Renal pelvis (tissue), 4 donors: Measurements from ENCODE around the gene CHD6. TPM values are rescaled to one million over a fixed set of nuclear protein-coding genes. Genes with fewer than 3 reads are reported as not detected.

Experiments
- DNase-seq: peaks from one replicate; pipeline ENCODE4 v3.0.0-alpha.2; 2013
- polyA plus RNA-seq, 3 donors: library from polyadenylated mRNA; unstranded; fragments of 120-200 nt; gene quantifications; one replicate each; pipeline ENCODE4 v1.2.1, GENCODE V29; 2013; ENCODE audit not compliant: insufficient read length in 3 of 3

CHD6 gene
- polyA plus RNA-seq, 3 donors: 46.9 to 60.4 (median 55.4) TPM

- no peak for DNase-seq
Measured at GRCh38 chr20:41370176-41370575, 248.0 kb downstream of the CHD6 start.

GRCh38 chr20:41369673-41370072 is 248.5 kb downstream of the CHD6 start:
- DNase-seq: no peak

- no peak for DNase-seq
Measured at GRCh38 chr20:41367956-41368355, 250.2 kb downstream of the CHD6 start.

GRCh38 chr20:41367393-41367695 is 250.8 kb downstream of the CHD6 start:
- no peak for DNase-seq

- DNase-seq: no peak
Measured at GRCh38 chr20:41366546-41367392, 251.4 kb downstream of the CHD6 start, which contains the start of gene EMILIN3. TSS of gene EMILIN3 (minus strand) at chr20:41366818. CDS start at chr20:41366634, 184 bp downstream.

GRCh38 chr20:41365777-41366545 is 252.2 kb downstream of the CHD6 start:
- DNase-seq: no peak

- no peak for DNase-seq
Measured at GRCh38 chr20:41364967-41365765, 253.0 kb downstream of the CHD6 start.

GRCh38 chr20:41364236-41364855 is 253.8 kb downstream of the CHD6 start:
- no peak for DNase-seq

- no peak for DNase-seq
Measured at GRCh38 chr20:41363601-41364000, 254.6 kb downstream of the CHD6 start.

GRCh38 chr20:41362748-41363140 is 255.4 kb downstream of the CHD6 start:
- DNase-seq: no peak

GRCh38 chr20:41361757-41362747 is 256.1 kb downstream of the CHD6 start:
- no peak for DNase-seq

- no peak for DNase-seq
Measured at GRCh38 chr20:41360831-41361756, 257.1 kb downstream of the CHD6 start.

GRCh38 chr20:41359541-41360011 is 258.6 kb downstream of the CHD6 start:
- DNase-seq: no peak

- DNase-seq: no peak
Measured at GRCh38 chr20:41358717-41359116, 259.5 kb downstream of the CHD6 start.

- no peak for DNase-seq
Measured at GRCh38 chr20:41358230-41358629, 259.9 kb downstream of the CHD6 start.

GRCh38 chr20:41357424-41358163 is 260.6 kb downstream of the CHD6 start:
- DNase-seq: no peak

GRCh38 chr20:41356951-41357350 is 261.2 kb downstream of the CHD6 start:
- no peak for DNase-seq

- DNase-seq: no peak
Measured at GRCh38 chr20:41355598-41356203, 262.5 kb downstream of the CHD6 start.
